NB4 (cell line): ENCODE results near the gene COX20.
A peak's percentile ranks its signal among the peaks of the same experiment; 100 is the strongest.

Experiments used
- POLR2A ChIP-seq: IDR thresholded peaks from 2 replicates; pipeline ENCODE4 v1.6.1; 2011; ENCODE audit warnings: mild to moderate bottlenecking; ENCODE audit not compliant: insufficient read length; ENCODE audit errors: extremely low read depth
- TF ChIP-seq, protein P1 (sequence below): IDR thresholded peaks from one replicate; pipeline ENCODE4 v1.5.1; 2012; ENCODE audit warnings: low read depth, low read length
- TF ChIP-seq, protein P2 (sequence below): IDR thresholded peaks from 2 replicates; pipeline ENCODE4 v1.6.1; 2011; ENCODE audit warnings: low read depth, low read length

DNA sequence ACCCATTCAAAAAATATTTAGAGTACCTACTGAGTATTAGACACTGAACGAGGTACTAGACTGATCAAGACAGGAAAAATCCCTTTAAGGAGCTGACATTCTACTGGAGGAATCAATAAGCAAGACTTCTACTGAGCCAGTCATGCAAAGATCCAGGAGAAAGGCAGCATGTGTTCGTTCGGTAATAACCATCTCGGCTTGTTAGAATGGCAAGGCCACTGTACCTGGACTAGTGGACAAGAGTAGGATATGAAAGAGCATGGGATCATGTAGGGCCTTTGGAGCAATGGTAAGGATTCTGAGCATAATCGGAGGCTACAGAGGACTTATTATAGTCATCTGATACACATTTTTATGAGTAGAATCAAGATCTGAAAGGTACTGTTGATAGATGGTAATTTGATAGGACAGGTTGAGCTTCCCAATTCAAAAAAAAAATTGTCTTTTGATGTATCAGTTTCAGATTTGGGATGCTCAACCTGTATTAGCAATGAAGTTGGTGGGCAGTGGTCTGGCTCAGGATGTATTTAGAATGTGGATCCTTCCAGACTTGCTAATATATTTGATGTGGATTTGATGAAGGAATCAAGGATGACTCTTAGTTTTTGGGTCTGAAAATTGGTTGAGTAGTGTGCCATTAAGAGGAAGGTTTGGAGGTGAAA is 2.3 kb downstream of the COX20 start:
- TF ChIP-seq, protein P1, sequence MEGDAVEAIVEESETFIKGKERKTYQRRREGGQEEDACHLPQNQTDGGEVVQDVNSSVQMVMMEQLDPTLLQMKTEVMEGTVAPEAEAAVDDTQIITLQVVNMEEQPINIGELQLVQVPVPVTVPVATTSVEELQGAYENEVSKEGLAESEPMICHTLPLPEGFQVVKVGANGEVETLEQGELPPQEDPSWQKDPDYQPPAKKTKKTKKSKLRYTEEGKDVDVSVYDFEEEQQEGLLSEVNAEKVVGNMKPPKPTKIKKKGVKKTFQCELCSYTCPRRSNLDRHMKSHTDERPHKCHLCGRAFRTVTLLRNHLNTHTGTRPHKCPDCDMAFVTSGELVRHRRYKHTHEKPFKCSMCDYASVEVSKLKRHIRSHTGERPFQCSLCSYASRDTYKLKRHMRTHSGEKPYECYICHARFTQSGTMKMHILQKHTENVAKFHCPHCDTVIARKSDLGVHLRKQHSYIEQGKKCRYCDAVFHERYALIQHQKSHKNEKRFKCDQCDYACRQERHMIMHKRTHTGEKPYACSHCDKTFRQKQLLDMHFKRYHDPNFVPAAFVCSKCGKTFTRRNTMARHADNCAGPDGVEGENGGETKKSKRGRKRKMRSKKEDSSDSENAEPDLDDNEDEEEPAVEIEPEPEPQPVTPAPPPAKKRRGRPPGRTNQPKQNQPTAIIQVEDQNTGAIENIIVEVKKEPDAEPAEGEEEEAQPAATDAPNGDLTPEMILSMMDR, result no peak
- no peak for TF ChIP-seq POLR2A
- TF ChIP-seq, protein P2, sequence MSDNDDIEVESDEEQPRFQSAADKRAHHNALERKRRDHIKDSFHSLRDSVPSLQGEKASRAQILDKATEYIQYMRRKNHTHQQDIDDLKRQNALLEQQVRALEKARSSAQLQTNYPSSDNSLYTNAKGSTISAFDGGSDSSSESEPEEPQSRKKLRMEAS, result peak; percentile 12; the same call in 1 of the 2 replicates
